NOMO-1 (cell line): ENCODE data around the gene TMEM19.

Experiments
- DNase-seq, 2 experiments: peaks; one replicate each; lab custom pipeline; 2025; ENCODE audit not compliant: unreplicated experiment in 2 of 2; lab: John Stamatoyannopoulos, UW

TMEM19 gene

GRCh38 chr12:71710276-71711125 lies 24.6 kb downstream of the TMEM19 start:
- DNase-seq = no peak

- no peak for DNase-seq
Measured at GRCh38 chr12:71718611-71719010, 32.7 kb downstream of the TMEM19 start.

GRCh38 chr12:71719647-71720370 lies 33.9 kb downstream of the TMEM19 start:
- DNase-seq = no peak

- DNase-seq = no peak
Measured at GRCh38 chr12:71721783-71722505, 36.1 kb downstream of the TMEM19 start.

- DNase-seq = no peak
Measured at GRCh38 chr12:71725011-71725410, 39.1 kb downstream of the TMEM19 start.

- DNase-seq = no peak
Measured at GRCh38 chr12:71726548-71726947, 40.7 kb downstream of the TMEM19 start.

- DNase-seq = no peak
Measured at GRCh38 chr12:71727958-71728357, 42.1 kb downstream of the TMEM19 start.

- DNase-seq = no peak
Measured at GRCh38 chr12:71730936-71731335, 45.1 kb downstream of the TMEM19 start.

GRCh38 chr12:71731439-71732356 lies 45.8 kb downstream of the TMEM19 start:
- no peak for DNase-seq

- no peak for DNase-seq
Measured at GRCh38 chr12:71732357-71732712, 46.5 kb downstream of the TMEM19 start.

- no peak for DNase-seq
Measured at GRCh38 chr12:71737197-71737596, 51.3 kb downstream of the TMEM19 start.

GRCh38 chr12:71742998-71743397 lies 57.1 kb downstream of the TMEM19 start:
- DNase-seq = no peak

- no peak for DNase-seq
Measured at GRCh38 chr12:71744522-71745300, 58.8 kb downstream of the TMEM19 start.

GRCh38 chr12:71746974-71747611 lies 61.2 kb downstream of the TMEM19 start:
- peak; percentile 54 to 59 for DNase-seq

- DNase-seq = no peak
Measured at GRCh38 chr12:71748081-71748850, 62.4 kb downstream of the TMEM19 start.

- no peak for DNase-seq
Measured at GRCh38 chr12:71749666-71750065, 63.8 kb downstream of the TMEM19 start.

GRCh38 chr12:71752891-71753290 lies 67.0 kb downstream of the TMEM19 start:
- no peak for DNase-seq
